Heart left ventricle (tissue), 13 donors: Measurements from ENCODE around the gene SLC26A9.

ENCODE experiments used
- POLR2A ChIP-seq, 2 donors: fragments of 450-650 bp; IDR thresholded peaks; one replicate each; pipeline ENCODE4 v1.6.1; 2017; ENCODE audit warnings: antibody characterized with exemption in 2 of 2, mild to moderate bottlenecking in 2 of 2, moderate library complexity in 2 of 2
- TF ChIP-seq, protein P1 (sequence below), 12 donors: fragments of 200-600 bp; sonication (generic) in 4 of 12; IDR thresholded peaks; one replicate each; pipeline versions ENCODE4 v1.5.0 to v1.8.0; 2018 to 2022; ENCODE audit warnings: antibody characterized with exemption in 12 of 12, mild to moderate bottlenecking in 5 of 12
- donor health status: ischemic (EF 13 %, LVEDD 7.1; RV severe dilation, severe dysfunction).
- donor health status: DM: no; HTN: yes; CAD: no.
- donor health status: DM: no; HTN: no; CAD: no.
- donor health status: ischemic (EF 25% LVEDD 6.9; RV normal size, moderate dysfunction).
- donor health status: ischemic (EF 25% LVEDD 5.7; RV mildly dilated, moderate dysfunction).
- donor health status: ischemic (EF 35%, LVEDD 5.7; RV mildly dilated, moderate dysfunction).
- donor health status: nonischemic (EF 11% LVEDD 7.7; RV severe dilation, severe dysfunction).
- donor health status: DM: yes; HTN: yes; CAD: no.
- donor health status: PGD.
- donor health status: ischemic (EF 29% LVEDD 5.4; RV normal size, mild dysfunction).
- donor health status: nonischemic (EF 23%, LVEDD 6.1; RV moderate dilation, normal function).

GRCh38 chr1:205945069-205945468 is 1.8 kb upstream of the SLC26A9 start:
- TF ChIP-seq, protein P1, sequence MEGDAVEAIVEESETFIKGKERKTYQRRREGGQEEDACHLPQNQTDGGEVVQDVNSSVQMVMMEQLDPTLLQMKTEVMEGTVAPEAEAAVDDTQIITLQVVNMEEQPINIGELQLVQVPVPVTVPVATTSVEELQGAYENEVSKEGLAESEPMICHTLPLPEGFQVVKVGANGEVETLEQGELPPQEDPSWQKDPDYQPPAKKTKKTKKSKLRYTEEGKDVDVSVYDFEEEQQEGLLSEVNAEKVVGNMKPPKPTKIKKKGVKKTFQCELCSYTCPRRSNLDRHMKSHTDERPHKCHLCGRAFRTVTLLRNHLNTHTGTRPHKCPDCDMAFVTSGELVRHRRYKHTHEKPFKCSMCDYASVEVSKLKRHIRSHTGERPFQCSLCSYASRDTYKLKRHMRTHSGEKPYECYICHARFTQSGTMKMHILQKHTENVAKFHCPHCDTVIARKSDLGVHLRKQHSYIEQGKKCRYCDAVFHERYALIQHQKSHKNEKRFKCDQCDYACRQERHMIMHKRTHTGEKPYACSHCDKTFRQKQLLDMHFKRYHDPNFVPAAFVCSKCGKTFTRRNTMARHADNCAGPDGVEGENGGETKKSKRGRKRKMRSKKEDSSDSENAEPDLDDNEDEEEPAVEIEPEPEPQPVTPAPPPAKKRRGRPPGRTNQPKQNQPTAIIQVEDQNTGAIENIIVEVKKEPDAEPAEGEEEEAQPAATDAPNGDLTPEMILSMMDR (IDR thresholded peaks at IDR 0.05) = no peak
- no peak for TF ChIP-seq POLR2A (IDR thresholded peaks at IDR 0.05)
